Cardiac fibroblast (primary cell): ENCODE data around the gene LYSMD4.
"Not testable (repeated sequence)": the region's sequence is repeated elsewhere in the genome, so short reads cannot be mapped to it uniquely, and the experiment has no call there.

Experiments used
- DNase-seq, 2 donors: peaks; one replicate each; pipeline versions ENCODE4 v3.0.0 to v3.0.0-alpha.2; 2010; ENCODE audit warnings: low read depth in 2 of 2
- H3K4me3 ChIP-seq, 2 donors: replicated peaks in 1 of 2; 1 replicate in 1 of 2; 2 replicates in 1 of 2; pipeline ENCODE4 v1.5.1; 2011; ENCODE audit warnings: low read depth in 2 of 2, low read length in 2 of 2, mild to moderate bottlenecking in 2 of 2, moderate library complexity in 1 of 2
- CTCF ChIP-seq: IDR thresholded peaks from one replicate; pipeline ENCODE4 v1.5.1; 2011; ENCODE audit warnings: low read depth, mild to moderate bottlenecking, low read length, inconsistent platforms

Gene LYSMD4

GRCh38 chr15:99753066-99753465 is 19.8 kb upstream of the LYSMD4 start:
- DNase-seq: no peak
- no peak overlapping the region for H3K4me3 ChIP-seq
- no peak for TF ChIP-seq CTCF

- no peak for DNase-seq
- H3K4me3 ChIP-seq: no peak overlapping the region
Measured at GRCh38 chr15:99752556-99752955, 19.3 kb upstream of the LYSMD4 start.

GRCh38 chr15:99750326-99750725 is 17.1 kb upstream of the LYSMD4 start:
- DNase-seq, H3K4me3 ChIP-seq: not testable (repeated sequence)

More at GRCh38 chr15:99752556-99752955, 19.3 kb upstream of the LYSMD4 start:
- no peak for TF ChIP-seq CTCF

- TF ChIP-seq CTCF: no peak
- H3K4me3 ChIP-seq: no peak overlapping the region
- DNase-seq: peak in 1 of 2 donors; percentile 49
Measured at GRCh38 chr15:99749386-99749785, 16.1 kb upstream of the LYSMD4 start.

- no peak overlapping the region for H3K4me3 ChIP-seq
- TF ChIP-seq CTCF: no peak
- no peak for DNase-seq
Measured at GRCh38 chr15:99745370-99746086, 12.3 kb upstream of the LYSMD4 start.

- no peak for TF ChIP-seq CTCF
- H3K4me3 ChIP-seq: no peak overlapping the region
- DNase-seq: no peak
Measured at GRCh38 chr15:99744142-99744541, 10.9 kb upstream of the LYSMD4 start.

GRCh38 chr15:99741835-99742234 is 8.6 kb upstream of the LYSMD4 start:
- no peak overlapping the region for H3K4me3 ChIP-seq
- no peak for TF ChIP-seq CTCF
- DNase-seq: no peak
